HG03354 (cell line): ENCODE measurements around the gene CTDP1.

Experiments
- ATAC-seq: cut with Tn5 transposase; IDR thresholded peaks from one replicate; pipeline ENCODE4 v1.9.1; 2021; ENCODE audit warnings: mild to moderate bottlenecking; ENCODE audit not compliant: unreplicated experiment, poor library complexity, severe bottlenecking

The CTDP1 gene

GRCh38 chr18:79800371-79801180, 121.0 kb downstream of the CTDP1 start:
- ATAC-seq = no peak

GRCh38 chr18:79801217-79801616, 121.6 kb downstream of the CTDP1 start:
- ATAC-seq = no peak

- ATAC-seq = no peak
Observed at GRCh38 chr18:79801641-79802040, 122.0 kb downstream of the CTDP1 start.

- ATAC-seq = no peak
Observed at GRCh38 chr18:79802298-79802697, 122.7 kb downstream of the CTDP1 start.

GRCh38 chr18:79803611-79804051, 124.0 kb downstream of the CTDP1 start:
- ATAC-seq = no peak
